GM12878 (cell line): ENCODE data around the gene PTCH2. TPM values are rescaled to one million over a fixed set of nuclear protein-coding genes. Genes with fewer than 3 reads are reported as not detected.

Experiments
- ATAC-seq: fragments of 200-7000 bp; cut with Tn5 transposase; 3 replicates; pipeline ENCODE4 v1.9.1; 2020; ENCODE audit warnings: mild to moderate bottlenecking, moderate library complexity
- BruUV-seq: library from RNA; stranded (reverse); fragments of 400-500 nt; replicated peaks from 2 replicates; lab custom pipeline; 2021; lab: Mats Ljungman, UMichigan
- CTCF ChIA-PET: fragments of 300-600 bp; sonication (Branson Sonifier 250); formaldehyde crosslinking; extraction: SDS; loops from one replicate; lab custom pipeline; 2021; ENCODE audit warnings: inconsistent platforms; lab: Yijun Ruan, JAX
- POLR2A ChIA-PET: fragments of 350-600 bp; formaldehyde crosslinking; extraction: SDS; loops from one replicate; lab custom pipeline; 2021; ENCODE audit warnings: inconsistent platforms; lab: Charles Lee
- RAD21 ChIA-PET: fragments of 300-600 bp; sonication (Branson Sonifier 250); formaldehyde crosslinking; loops from one replicate; lab custom pipeline; 2023; ENCODE audit warnings: antibody characterized with exemption; ENCODE audit not compliant: unreplicated experiment; lab: Charles Lee
- SMC1A ChIA-PET: fragments of 300-600 bp; sonication (Branson Sonifier 250); formaldehyde crosslinking; loops from one replicate; lab custom pipeline; 2023; ENCODE audit not compliant: unreplicated experiment, uncharacterized antibody; lab: Charles Lee
- DNase-seq: peaks from one replicate; pipeline ENCODE4 v3.0.0-alpha.2; 2011; ENCODE audit warnings: low read depth, low spot score
- FAIRE-seq: peaks from 3 replicates; lab custom pipeline; 2011; peaks lifted over from hg19 to GRCh38; lab: Jason Lieb, UNC
- H2AFZ ChIP-seq: 2 replicates; pipeline ENCODE4 v1.6.0; 2011; ENCODE audit warnings: low read depth, low read length, control low read depth; ENCODE audit not compliant: control insufficient read depth
- H3K27ac ChIP-seq: 2 replicates; pipeline ENCODE4 v1.5.1; 2011; ENCODE audit warnings: control low read depth; ENCODE audit not compliant: control insufficient read depth, insufficient read depth
- H3K27me3 ChIP-seq, 2 experiments: replicated peaks in 1 of 2; 2 replicates each; pipeline versions ENCODE4 v1.6.0 to v1.6.1; 2011; ENCODE audit warnings: low read length in 1 of 2; ENCODE audit not compliant: control insufficient read depth in 2 of 2, insufficient read depth in 2 of 2
- H3K36me3 ChIP-seq, 2 experiments: 2 replicates each; pipeline ENCODE4 v1.5.1; 2011; ENCODE audit warnings: low read length in 1 of 2; ENCODE audit not compliant: control insufficient read depth in 2 of 2, insufficient read depth in 2 of 2
- H3K4me1 ChIP-seq: 2 replicates; pipeline ENCODE4 v1.6.1; 2011; ENCODE audit warnings: mild to moderate bottlenecking, low read length, moderate library complexity, mixed read lengths; ENCODE audit not compliant: control insufficient read depth, insufficient read depth
- H3K4me2 ChIP-seq: 2 replicates; pipeline ENCODE4 v1.6.0; 2011; ENCODE audit warnings: control low read depth; ENCODE audit not compliant: control insufficient read depth, insufficient read depth
- H3K4me3 ChIP-seq: fragments of 200-600 bp; sonication (generic); 2 replicates; pipeline ENCODE4 v1.5.1; 2016
- H3K79me2 ChIP-seq: 2 replicates; pipeline ENCODE4 v1.6.0; 2011; ENCODE audit warnings: low read length; ENCODE audit not compliant: control insufficient read depth, insufficient read depth
- H3K9ac ChIP-seq: 2 replicates; pipeline ENCODE4 v1.8.0; 2011; ENCODE audit warnings: low read length, control low read depth, mixed read lengths; ENCODE audit not compliant: control insufficient read depth, insufficient read depth
- H3K9me3 ChIP-seq: replicated peaks from 3 replicates; pipeline ENCODE4 v1.5.1; 2011; ENCODE audit warnings: mild to moderate bottlenecking, low read length; ENCODE audit not compliant: control insufficient read depth, insufficient read depth
- H4K20me1 ChIP-seq: 2 replicates; pipeline ENCODE4 v1.6.0; 2011; ENCODE audit not compliant: control insufficient read depth, insufficient read depth
- IRF4 ChIP-seq: IDR thresholded peaks from 2 replicates; pipeline ENCODE4 v1.6.1; 2011; ENCODE audit warnings: low read depth, low read length
- KAT2A ChIP-seq: conservative IDR thresholded peaks from 2 replicates; pipeline ENCODE4 v1.6.1; 2011; ENCODE audit warnings: low read depth, low read length; ENCODE audit not compliant: control insufficient read depth
- KLF5 ChIP-seq: fragments of 450-650 bp; IDR thresholded peaks from 2 replicates; pipeline ENCODE4 v1.6.1; 2014; ENCODE audit warnings: mild to moderate bottlenecking; ENCODE audit not compliant: partially characterized antibody
- NFYA ChIP-seq: IDR thresholded peaks from 2 replicates; pipeline ENCODE4 v1.6.1; 2011; ENCODE audit warnings: low read depth, mild to moderate bottlenecking, low read length, improper control_type of control experiment, borderline replicate concordance
- NR2C1 ChIP-seq: fragments of 450-650 bp; IDR thresholded peaks from 2 replicates; pipeline ENCODE4 v1.6.1; 2017; ENCODE audit warnings: antibody characterized with exemption, mild to moderate bottlenecking, moderate library complexity
- ZNF622 ChIP-seq: fragments of 450-650 bp; IDR thresholded peaks from 2 replicates; pipeline ENCODE4 v1.6.1; 2017; ENCODE audit warnings: mild to moderate bottlenecking, inconsistent platforms
- WGBS: methylation state at CpG from one replicate; pipeline ENCODE4 v1.1.6; 2016; ENCODE audit warnings: low lambda C conversion rate; ENCODE audit not compliant: insufficient replicate concordance, insufficient coverage; ENCODE audit errors: missing lambda C conversion rate; 5-methylcytosine and 5-hydroxymethylcytosine counted together
- in situ Hi-C: fragments of 300-500 bp; cut with MboI; formaldehyde crosslinking; loops from 9 replicates; pipeline ENCODE4 v1.14.3; 2018; ENCODE audit warnings: mixed read lengths
- intact Hi-C: fragments of 100-400 bp; cut with micrococcal nuclease; formaldehyde crosslinking; loops from one replicate; pipeline ENCODE4 v1.14.2; 2022; ENCODE audit not compliant: unreplicated experiment
- polyA plus RNA-seq, 11 experiments: library from polyadenylated mRNA; depleted of rRNA in 4 of 11; unstranded in 6 of 11; stranded (reverse) in 5 of 11; fragments of >200 nt; fragmentation: Nextera tagmentation in 4 of 11; fragmentation: Illumina TruSeq in 1 of 11; extraction: Ambion mirVana in 4 of 11; extraction: Trizol in 1 of 11; gene quantifications; 1 replicate in 1 of 11; 2 replicates in 10 of 11; pipeline versions ENCODE4 v1.2.1 to v1.2.3, GENCODE V29; 2011 to 2016; ENCODE audit warnings: inconsistent platforms in 2 of 11, missing spikeins in 2 of 11, low read depth in 1 of 11
- total RNA-seq, 4 experiments: library from RNA; depleted of rRNA in 3 of 4; stranded (reverse); fragments of >200 nt in 3 of 4; fragmentation: Illumina TruSeq in 1 of 4; extraction: Trizol in 1 of 4; gene quantifications; 2 replicates each; pipeline versions ENCODE4 v1.2.1 to v1.2.3, GENCODE V29; 2013 to 2021
- TF ChIP-seq, protein P1 (sequence below): IDR thresholded peaks from 2 replicates; pipeline ENCODE4 v1.6.1; 2012; ENCODE audit warnings: mild to moderate bottlenecking, low read depth, low read length
- TF ChIP-seq, protein P2 (sequence below): IDR thresholded peaks from 2 replicates; pipeline ENCODE4 v1.6.1; 2011; ENCODE audit warnings: borderline replicate concordance, low read depth, mild to moderate bottlenecking, moderate library complexity, mixed read lengths, low read length; ENCODE audit not compliant: insufficient read depth; ENCODE audit errors: extremely low read length
- TF ChIP-seq, protein P3 (sequence below): IDR thresholded peaks from 2 replicates; pipeline ENCODE4 v1.6.1; 2011; ENCODE audit warnings: mild to moderate bottlenecking, low read depth, low read length, moderate library complexity; ENCODE audit not compliant: insufficient replicate concordance
- TF ChIP-seq, protein P4 (sequence below): fragments of 450-650 bp; formaldehyde crosslinking; IDR thresholded peaks from 2 replicates; pipeline ENCODE4 v1.4.0; 2020; ENCODE audit warnings: mild to moderate bottlenecking, moderate library complexity

The PTCH2 gene
- total and polyA plus RNA-seq, 10 of the 15 experiments (the other 5 are each of a cell fraction or from before 2014, with no cell fraction given), result 0.03 to 8.4 (median 0.10) TPM

DNA sequence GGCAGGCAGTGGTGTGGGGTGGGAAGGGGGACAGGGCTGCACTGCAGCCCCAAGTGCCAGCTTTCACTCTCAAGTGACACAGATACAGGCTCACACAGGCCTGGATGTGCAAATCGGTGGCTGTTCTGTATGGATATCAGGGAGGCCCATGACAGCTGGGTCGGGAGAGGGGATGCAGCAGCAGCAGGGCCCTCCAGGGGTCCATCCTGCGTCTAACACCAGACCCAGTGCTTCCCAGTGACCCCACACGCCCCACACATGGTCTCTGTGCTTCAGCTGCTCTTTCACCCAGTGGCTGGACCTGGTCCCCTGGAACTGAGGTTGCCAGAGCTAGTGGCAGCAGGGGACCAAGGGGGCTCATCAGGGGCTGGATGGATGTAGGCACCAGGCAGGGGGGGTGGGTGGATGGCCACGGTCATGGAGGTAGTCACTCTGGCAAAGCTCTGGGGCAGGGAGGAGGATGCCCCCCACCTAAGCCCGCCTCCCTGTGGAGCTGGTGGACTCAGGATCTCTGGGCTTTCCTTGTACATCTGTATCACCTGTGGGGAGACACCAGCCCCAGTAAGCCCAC, 20.8 kb downstream of the PTCH2 start (continued):
- TF ChIP-seq, protein P1, sequence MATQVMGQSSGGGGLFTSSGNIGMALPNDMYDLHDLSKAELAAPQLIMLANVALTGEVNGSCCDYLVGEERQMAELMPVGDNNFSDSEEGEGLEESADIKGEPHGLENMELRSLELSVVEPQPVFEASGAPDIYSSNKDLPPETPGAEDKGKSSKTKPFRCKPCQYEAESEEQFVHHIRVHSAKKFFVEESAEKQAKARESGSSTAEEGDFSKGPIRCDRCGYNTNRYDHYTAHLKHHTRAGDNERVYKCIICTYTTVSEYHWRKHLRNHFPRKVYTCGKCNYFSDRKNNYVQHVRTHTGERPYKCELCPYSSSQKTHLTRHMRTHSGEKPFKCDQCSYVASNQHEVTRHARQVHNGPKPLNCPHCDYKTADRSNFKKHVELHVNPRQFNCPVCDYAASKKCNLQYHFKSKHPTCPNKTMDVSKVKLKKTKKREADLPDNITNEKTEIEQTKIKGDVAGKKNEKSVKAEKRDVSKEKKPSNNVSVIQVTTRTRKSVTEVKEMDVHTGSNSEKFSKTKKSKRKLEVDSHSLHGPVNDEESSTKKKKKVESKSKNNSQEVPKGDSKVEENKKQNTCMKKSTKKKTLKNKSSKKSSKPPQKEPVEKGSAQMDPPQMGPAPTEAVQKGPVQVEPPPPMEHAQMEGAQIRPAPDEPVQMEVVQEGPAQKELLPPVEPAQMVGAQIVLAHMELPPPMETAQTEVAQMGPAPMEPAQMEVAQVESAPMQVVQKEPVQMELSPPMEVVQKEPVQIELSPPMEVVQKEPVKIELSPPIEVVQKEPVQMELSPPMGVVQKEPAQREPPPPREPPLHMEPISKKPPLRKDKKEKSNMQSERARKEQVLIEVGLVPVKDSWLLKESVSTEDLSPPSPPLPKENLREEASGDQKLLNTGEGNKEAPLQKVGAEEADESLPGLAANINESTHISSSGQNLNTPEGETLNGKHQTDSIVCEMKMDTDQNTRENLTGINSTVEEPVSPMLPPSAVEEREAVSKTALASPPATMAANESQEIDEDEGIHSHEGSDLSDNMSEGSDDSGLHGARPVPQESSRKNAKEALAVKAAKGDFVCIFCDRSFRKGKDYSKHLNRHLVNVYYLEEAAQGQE, result no peak
- TF ChIP-seq IRF4, result no peak
- TF ChIP-seq NFYA, result no peak

DNA sequence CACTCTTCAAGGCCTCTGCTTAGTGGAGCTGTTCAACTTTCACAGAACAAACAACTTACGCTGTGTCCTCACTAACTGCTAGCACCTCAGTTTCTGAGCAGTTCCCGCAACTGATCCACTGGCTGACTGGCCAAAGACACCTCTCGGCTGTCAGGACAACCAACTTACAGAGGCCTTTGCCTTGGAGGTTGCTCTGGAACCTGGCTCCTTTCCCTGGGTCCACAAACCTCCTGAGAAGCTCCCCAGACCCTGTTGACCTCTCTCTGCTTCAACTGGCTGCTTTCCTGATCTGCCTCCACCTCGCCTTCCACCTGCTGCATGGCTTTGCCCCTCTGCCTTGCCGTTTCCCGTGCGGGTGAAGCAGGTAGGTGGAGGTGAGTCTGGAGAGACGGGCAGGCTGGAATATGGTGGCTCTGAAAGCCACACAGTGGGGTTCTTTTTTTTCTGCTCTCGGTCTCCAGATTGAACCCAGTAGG, 21.8 kb downstream of the PTCH2 start:
- ChIA-PET CTCF (interaction anchor here (0.6 to 4.7 kb wide), 12 partner anchors 9 to 1304 kb away, joined by 3 to 36 read pairs (median 6); partner anchors contain the start of genes BTBD19, DYNLT4, HECTD3 and PLK3), POLR2A (interaction anchor here (0.6 to 5.9 kb wide), 7 partner anchors 9 to 757 kb away, joined by 4 to 56 read pairs (median 5); partner anchors contain the start of genes BTBD19, HECTD3 and PLK3), SMC1A (interaction anchor here (1.1 to 5.9 kb wide), 5 partner anchors 10 to 32 kb away, joined by 3 to 52 read pairs (median 6); partner anchors contain the start of genes BTBD19, DYNLT4 and PLK3), RAD21 (interaction anchor here (0.7 to 3.5 kb wide), 7 partner anchors 9 to 482 kb away, joined by 3 to 41 read pairs (median 5); partner anchors contain the start of genes BTBD19, HECTD3, PLK3 and UROD)
- H3K27ac ChIP-seq, result no peak overlapping the region
- FAIRE-seq (no peak), DNase-seq (no peak), ATAC-seq (no peak)
- H3K4me3 ChIP-seq, result no peak overlapping the region
- no peaks in the 10 kb centered on the region for H3K36me3 ChIP-seq
- no peaks in the 10 kb centered on the region for H3K9me3 ChIP-seq
- H3K4me1 ChIP-seq, result peaks cover 4% of the 10 kb centered on the region
- no peaks in the 10 kb centered on the region; a peak in 1 of 4 replicates for H3K27me3 ChIP-seq
- BruUV-seq, result no TSS peak
- H4K20me1 ChIP-seq, result no peaks in the 10 kb centered on the region
- 73% methylated on average over 9 of the region's 9 CpGs for WGBS
- in situ Hi-C loops, result no loop called here
- no peak overlapping the region for H3K9ac ChIP-seq
- intact Hi-C loops, result no loop called here
- no peak overlapping the region for H3K4me2 ChIP-seq
- H2AFZ ChIP-seq, result no peak overlapping the region
- no peaks in the 10 kb centered on the region for H3K79me2 ChIP-seq
- TF ChIP-seq, protein P2, sequence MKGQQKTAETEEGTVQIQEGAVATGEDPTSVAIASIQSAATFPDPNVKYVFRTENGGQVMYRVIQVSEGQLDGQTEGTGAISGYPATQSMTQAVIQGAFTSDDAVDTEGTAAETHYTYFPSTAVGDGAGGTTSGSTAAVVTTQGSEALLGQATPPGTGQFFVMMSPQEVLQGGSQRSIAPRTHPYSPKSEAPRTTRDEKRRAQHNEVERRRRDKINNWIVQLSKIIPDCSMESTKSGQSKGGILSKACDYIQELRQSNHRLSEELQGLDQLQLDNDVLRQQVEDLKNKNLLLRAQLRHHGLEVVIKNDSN, result no peak
- TF ChIP-seq, protein P3, sequence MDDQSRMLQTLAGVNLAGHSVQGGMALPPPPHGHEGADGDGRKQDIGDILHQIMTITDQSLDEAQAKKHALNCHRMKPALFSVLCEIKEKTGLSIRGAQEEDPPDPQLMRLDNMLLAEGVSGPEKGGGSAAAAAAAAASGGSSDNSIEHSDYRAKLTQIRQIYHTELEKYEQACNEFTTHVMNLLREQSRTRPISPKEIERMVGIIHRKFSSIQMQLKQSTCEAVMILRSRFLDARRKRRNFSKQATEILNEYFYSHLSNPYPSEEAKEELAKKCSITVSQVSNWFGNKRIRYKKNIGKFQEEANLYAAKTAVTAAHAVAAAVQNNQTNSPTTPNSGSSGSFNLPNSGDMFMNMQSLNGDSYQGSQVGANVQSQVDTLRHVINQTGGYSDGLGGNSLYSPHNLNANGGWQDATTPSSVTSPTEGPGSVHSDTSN, result no peak
- TF ChIP-seq, protein P4, sequence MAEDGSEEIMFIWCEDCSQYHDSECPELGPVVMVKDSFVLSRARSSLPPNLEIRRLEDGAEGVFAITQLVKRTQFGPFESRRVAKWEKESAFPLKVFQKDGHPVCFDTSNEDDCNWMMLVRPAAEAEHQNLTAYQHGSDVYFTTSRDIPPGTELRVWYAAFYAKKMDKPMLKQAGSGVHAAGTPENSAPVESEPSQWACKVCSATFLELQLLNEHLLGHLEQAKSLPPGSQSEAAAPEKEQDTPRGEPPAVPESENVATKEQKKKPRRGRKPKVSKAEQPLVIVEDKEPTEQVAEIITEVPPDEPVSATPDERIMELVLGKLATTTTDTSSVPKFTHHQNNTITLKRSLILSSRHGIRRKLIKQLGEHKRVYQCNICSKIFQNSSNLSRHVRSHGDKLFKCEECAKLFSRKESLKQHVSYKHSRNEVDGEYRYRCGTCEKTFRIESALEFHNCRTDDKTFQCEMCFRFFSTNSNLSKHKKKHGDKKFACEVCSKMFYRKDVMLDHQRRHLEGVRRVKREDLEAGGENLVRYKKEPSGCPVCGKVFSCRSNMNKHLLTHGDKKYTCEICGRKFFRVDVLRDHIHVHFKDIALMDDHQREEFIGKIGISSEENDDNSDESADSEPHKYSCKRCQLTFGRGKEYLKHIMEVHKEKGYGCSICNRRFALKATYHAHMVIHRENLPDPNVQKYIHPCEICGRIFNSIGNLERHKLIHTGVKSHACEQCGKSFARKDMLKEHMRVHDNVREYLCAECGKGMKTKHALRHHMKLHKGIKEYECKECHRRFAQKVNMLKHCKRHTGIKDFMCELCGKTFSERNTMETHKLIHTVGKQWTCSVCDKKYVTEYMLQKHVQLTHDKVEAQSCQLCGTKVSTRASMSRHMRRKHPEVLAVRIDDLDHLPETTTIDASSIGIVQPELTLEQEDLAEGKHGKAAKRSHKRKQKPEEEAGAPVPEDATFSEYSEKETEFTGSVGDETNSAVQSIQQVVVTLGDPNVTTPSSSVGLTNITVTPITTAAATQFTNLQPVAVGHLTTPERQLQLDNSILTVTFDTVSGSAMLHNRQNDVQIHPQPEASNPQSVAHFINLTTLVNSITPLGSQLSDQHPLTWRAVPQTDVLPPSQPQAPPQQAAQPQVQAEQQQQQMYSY (CRISPR knock-in tag), result no peak
- TF ChIP-seq NR2C1 (no peak), ZNF622 (no peak), KAT2A (no peak), KLF5 (no peak)
